ENCODE data around the gene MRPL24. TPM values are rescaled to one million over a fixed set of nuclear protein-coding genes. Genes with fewer than 3 reads are reported as not detected.

The MRPL24 gene
- total and polyA plus RNA-seq, 10 donors: 15.2 to 83.5 (median 41.0) TPM

DNA sequence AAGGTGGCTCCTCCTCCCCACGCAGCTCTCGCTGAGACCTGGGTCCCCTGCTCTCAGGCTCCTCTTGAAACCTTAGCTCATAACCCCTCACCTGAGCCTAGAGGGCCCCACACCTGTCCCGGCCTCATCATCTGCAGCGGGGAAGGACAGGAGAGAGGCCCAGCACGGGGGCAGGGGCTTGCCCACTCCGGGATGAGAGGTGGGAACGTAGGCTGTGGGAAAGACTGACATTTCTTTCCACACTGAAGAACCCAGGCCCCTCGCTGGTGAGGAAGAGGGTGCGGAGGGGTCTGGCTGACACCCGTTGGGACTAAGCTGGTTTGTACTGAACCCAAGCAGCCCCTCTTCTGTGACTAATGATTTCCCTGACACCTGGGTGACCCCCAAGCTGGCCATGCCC, 49.7 kb downstream of the MRPL24 start:
- WGBS, 5 donors: 45 to 60% (median 49%) methylated on average over 8 to 10 of the region's 10 CpGs
- DNase-seq: no peak
- intact Hi-C loops (cut with DNase I; ENCODE audit: low total_unique reads): no loop called here

GRCh38 chr1:156690675-156691036, 50.2 kb downstream of the MRPL24 start:
- Histone ChIP-seq H3K4me3 (no peak overlapping the region), H3K9me3 (no peaks in the 10 kb centered on the region), H3K27ac (no peak overlapping the region), H3K4me1 (peaks cover 5 to 51% (median 33%) of the 10 kb centered on the region in 6 donors), H3K27me3 (replicated peaks in 1 of 7) (peaks cover 0 to 98% (median 42%) of the 10 kb centered on the region in 7 donors), H3K36me3 (no peaks in the 10 kb centered on the region)
- TF ChIP-seq POLR2A (IDR thresholded peaks at IDR 0.05): no peak
- TF ChIP-seq POLR2AphosphoS5 (IDR thresholded peaks at IDR 0.05): no peak
- TF ChIP-seq, protein P1, sequence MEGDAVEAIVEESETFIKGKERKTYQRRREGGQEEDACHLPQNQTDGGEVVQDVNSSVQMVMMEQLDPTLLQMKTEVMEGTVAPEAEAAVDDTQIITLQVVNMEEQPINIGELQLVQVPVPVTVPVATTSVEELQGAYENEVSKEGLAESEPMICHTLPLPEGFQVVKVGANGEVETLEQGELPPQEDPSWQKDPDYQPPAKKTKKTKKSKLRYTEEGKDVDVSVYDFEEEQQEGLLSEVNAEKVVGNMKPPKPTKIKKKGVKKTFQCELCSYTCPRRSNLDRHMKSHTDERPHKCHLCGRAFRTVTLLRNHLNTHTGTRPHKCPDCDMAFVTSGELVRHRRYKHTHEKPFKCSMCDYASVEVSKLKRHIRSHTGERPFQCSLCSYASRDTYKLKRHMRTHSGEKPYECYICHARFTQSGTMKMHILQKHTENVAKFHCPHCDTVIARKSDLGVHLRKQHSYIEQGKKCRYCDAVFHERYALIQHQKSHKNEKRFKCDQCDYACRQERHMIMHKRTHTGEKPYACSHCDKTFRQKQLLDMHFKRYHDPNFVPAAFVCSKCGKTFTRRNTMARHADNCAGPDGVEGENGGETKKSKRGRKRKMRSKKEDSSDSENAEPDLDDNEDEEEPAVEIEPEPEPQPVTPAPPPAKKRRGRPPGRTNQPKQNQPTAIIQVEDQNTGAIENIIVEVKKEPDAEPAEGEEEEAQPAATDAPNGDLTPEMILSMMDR (IDR thresholded peaks at IDR 0.05 in 8 of 11, conservative IDR thresholded peaks at IDR 0.05 in 3 of 11): no peak
- 39 to 59% (median 45%) methylated on average over 8 of the region's 8 CpGs for WGBS, 5 donors
- DNase-seq: no peak
- intact Hi-C loops (cut with DNase I; ENCODE audit: low total_unique reads): no loop called here

More for the DNA sequence above, 49.7 kb downstream of the MRPL24 start:
- H3K4me3 ChIP-seq: no peak overlapping the region
- no peaks in the 10 kb centered on the region for H3K36me3 ChIP-seq
- peaks cover 0 to 97% (median 42%) of the 10 kb centered on the region in 7 donors for H3K27me3 ChIP-seq (replicated peaks in 1 of 7)
- H3K4me1 ChIP-seq: peaks cover 5 to 51% (median 33%) of the 10 kb centered on the region in 6 donors
- TF ChIP-seq, protein P1 (IDR thresholded peaks at IDR 0.05 in 8 of 11, conservative IDR thresholded peaks at IDR 0.05 in 3 of 11): no peak
- TF ChIP-seq POLR2AphosphoS5 (IDR thresholded peaks at IDR 0.05) (no peak), POLR2A (IDR thresholded peaks at IDR 0.05) (no peak)
- H3K9me3 ChIP-seq: no peaks in the 10 kb centered on the region
- H3K27ac ChIP-seq: peak overlapping the region in 3 of 8 donors; percentile 21 to 45 (median 33)

GRCh38 chr1:156689953-156690674, 50.8 kb downstream of the MRPL24 start:
- H3K4me1 ChIP-seq: peaks cover 5 to 51% (median 33%) of the 10 kb centered on the region in 6 donors
- WGBS, 5 donors: 24 to 29% (median 28%) methylated on average over 10 of the region's 10 CpGs
- H3K9me3 ChIP-seq: no peaks in the 10 kb centered on the region
- no peaks in the 10 kb centered on the region for H3K36me3 ChIP-seq
- H3K4me3 ChIP-seq: no peak overlapping the region
- no peak for TF ChIP-seq POLR2AphosphoS5 (IDR thresholded peaks at IDR 0.05)
- no peak for TF ChIP-seq POLR2A (IDR thresholded peaks at IDR 0.05)
- TF ChIP-seq, protein P1 (IDR thresholded peaks at IDR 0.05 in 8 of 11, conservative IDR thresholded peaks at IDR 0.05 in 3 of 11): no peak
- no peak for DNase-seq
- intact Hi-C loops (cut with DNase I; ENCODE audit: low total_unique reads): loop anchor here (2.0 kb wide), 1 partner anchor 37 kb away; no protein-coding TSS in a partner anchor
- no peak overlapping the region for H3K27ac ChIP-seq
- H3K27me3 ChIP-seq (replicated peaks in 1 of 7): peaks cover 0 to 100% (median 42%) of the 10 kb centered on the region in 7 donors

Data from spleen (tissue), 11 donors.